Tibial nerve (tissue), 4 donors: Measurements from ENCODE around the gene INPP4B.

Source experiments
- EP300 ChIP-seq, 2 donors: sonication (generic); formaldehyde crosslinking; IDR thresholded peaks; one replicate each; pipeline ENCODE4 v1.6.1; 2017; ENCODE audit warnings: antibody characterized with exemption in 2 of 2, mild to moderate bottlenecking in 1 of 2
- POLR2A ChIP-seq, 2 donors: fragments of 450-650 bp; IDR thresholded peaks; one replicate each; pipeline ENCODE4 v1.6.1; 2017; ENCODE audit warnings: antibody characterized with exemption in 2 of 2, mild to moderate bottlenecking in 2 of 2, moderate library complexity in 2 of 2
- TF ChIP-seq, protein P1 (sequence below), 5 experiments: fragments of 200-600 bp in 3 of 5; fragments of 450-650 bp in 2 of 5; sonication (generic) in 3 of 5; IDR thresholded peaks; one replicate each; pipeline ENCODE4 v1.5.1; 2016 to 2019; ENCODE audit warnings: antibody characterized with exemption in 5 of 5, mild to moderate bottlenecking in 3 of 5, moderate library complexity in 2 of 5

GRCh38 chr4:142690406-142691163 lies 155.5 kb downstream of the INPP4B start:
- TF ChIP-seq, protein P1, sequence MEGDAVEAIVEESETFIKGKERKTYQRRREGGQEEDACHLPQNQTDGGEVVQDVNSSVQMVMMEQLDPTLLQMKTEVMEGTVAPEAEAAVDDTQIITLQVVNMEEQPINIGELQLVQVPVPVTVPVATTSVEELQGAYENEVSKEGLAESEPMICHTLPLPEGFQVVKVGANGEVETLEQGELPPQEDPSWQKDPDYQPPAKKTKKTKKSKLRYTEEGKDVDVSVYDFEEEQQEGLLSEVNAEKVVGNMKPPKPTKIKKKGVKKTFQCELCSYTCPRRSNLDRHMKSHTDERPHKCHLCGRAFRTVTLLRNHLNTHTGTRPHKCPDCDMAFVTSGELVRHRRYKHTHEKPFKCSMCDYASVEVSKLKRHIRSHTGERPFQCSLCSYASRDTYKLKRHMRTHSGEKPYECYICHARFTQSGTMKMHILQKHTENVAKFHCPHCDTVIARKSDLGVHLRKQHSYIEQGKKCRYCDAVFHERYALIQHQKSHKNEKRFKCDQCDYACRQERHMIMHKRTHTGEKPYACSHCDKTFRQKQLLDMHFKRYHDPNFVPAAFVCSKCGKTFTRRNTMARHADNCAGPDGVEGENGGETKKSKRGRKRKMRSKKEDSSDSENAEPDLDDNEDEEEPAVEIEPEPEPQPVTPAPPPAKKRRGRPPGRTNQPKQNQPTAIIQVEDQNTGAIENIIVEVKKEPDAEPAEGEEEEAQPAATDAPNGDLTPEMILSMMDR (IDR thresholded peaks at IDR 0.05): no peak
- TF ChIP-seq POLR2A (IDR thresholded peaks at IDR 0.05) (no peak), EP300 (IDR thresholded peaks at IDR 0.05) (no peak)
